Fibroblast of lung (primary cell): Measurements from ENCODE around the gene TBC1D22A. TPM values are rescaled to one million over a fixed set of nuclear protein-coding genes. Genes with fewer than 3 reads are reported as not detected.

ENCODE experiments used
- DNase-seq, 2 donors: peaks; one replicate each; pipeline versions ENCODE4 v3.0.0 to v3.0.0-alpha.2; 2010; ENCODE audit warnings: low read depth in 2 of 2
- H2AFZ ChIP-seq: 2 replicates; pipeline ENCODE4 v1.5.1; 2012; ENCODE audit warnings: low read length, control low read depth, inconsistent platforms
- H3K27ac ChIP-seq: 2 replicates; pipeline ENCODE4 v1.5.1; 2011; ENCODE audit warnings: low read length, control low read depth; ENCODE audit not compliant: insufficient read depth
- H3K27me3 ChIP-seq: 2 replicates; pipeline ENCODE4 v1.5.1; 2011; ENCODE audit warnings: mild to moderate bottlenecking, low read length; ENCODE audit not compliant: control insufficient read depth, insufficient read depth
- H3K36me3 ChIP-seq: 2 replicates; pipeline ENCODE4 v1.5.1; 2011; ENCODE audit warnings: low read length; ENCODE audit not compliant: control insufficient read depth, insufficient read depth
- H3K4me1 ChIP-seq: 2 replicates; pipeline ENCODE4 v1.5.1; 2011; ENCODE audit warnings: low read length; ENCODE audit not compliant: control insufficient read depth, insufficient read depth; ENCODE audit errors: extremely low read depth
- H3K4me2 ChIP-seq: 2 replicates; pipeline ENCODE4 v1.5.1; 2011; ENCODE audit warnings: low read length, control low read depth; ENCODE audit not compliant: insufficient read depth; ENCODE audit errors: extremely low read depth
- H3K4me3 ChIP-seq, 4 experiments: fragments of 200-600 bp in 1 of 4; sonication (generic) in 1 of 4; replicated peaks in 1 of 4; 2 replicates each; pipeline ENCODE4 v1.5.1; 2011 to 2016; ENCODE audit warnings: low read length in 4 of 4, low read depth in 3 of 4, mild to moderate bottlenecking in 3 of 4, control low read depth in 2 of 4, inconsistent platforms in 1 of 4, mixed read lengths in 1 of 4; ENCODE audit not compliant: insufficient read depth in 1 of 4; ENCODE audit errors: control extremely low read depth in 1 of 4
- H3K79me2 ChIP-seq: 2 replicates; pipeline ENCODE4 v1.5.1; 2012; ENCODE audit warnings: mild to moderate bottlenecking, low read length, inconsistent platforms; ENCODE audit not compliant: control insufficient read depth, insufficient read depth
- H3K9ac ChIP-seq: 2 replicates; pipeline ENCODE4 v1.5.1; 2011; ENCODE audit warnings: mild to moderate bottlenecking, low read length, control low read depth; ENCODE audit not compliant: insufficient read depth
- H3K9me3 ChIP-seq: 2 replicates; pipeline ENCODE4 v1.5.1; 2012; ENCODE audit warnings: low read depth, low read length; ENCODE audit not compliant: control insufficient read depth, insufficient read depth
- H4K20me1 ChIP-seq: 2 replicates; pipeline ENCODE4 v1.5.1; 2011; ENCODE audit warnings: low read length; ENCODE audit not compliant: control insufficient read depth, insufficient read depth; ENCODE audit errors: extremely low read depth
- EZH2 ChIP-seq: IDR thresholded peaks from 2 replicates; pipeline ENCODE4 v1.5.1; 2012; ENCODE audit warnings: low read length, control low read depth, mild to moderate bottlenecking; ENCODE audit errors: missing control alignments
- polyA plus RNA-seq, 2 donors: library from polyadenylated mRNA; depleted of rRNA in 1 of 2; stranded (reverse) in 1 of 2; unstranded in 1 of 2; fragments of >200 nt; gene quantifications; 2 replicates each; pipeline ENCODE4 v1.2.1, GENCODE V29; 2011 to 2012; ENCODE audit warnings: missing spikeins in 1 of 2
- total RNA-seq: library from RNA; depleted of rRNA; stranded (reverse); fragments of >200 nt; gene quantifications from 2 replicates; pipeline ENCODE4 v1.2.1, GENCODE V29; 2014
- TF ChIP-seq, protein P1 (sequence below), 2 donors: IDR thresholded peaks in 1 of 2; conservative IDR thresholded peaks in 1 of 2; 1 replicate in 1 of 2; 2 replicates in 1 of 2; pipeline ENCODE4 v1.5.1; 2011 to 2012; ENCODE audit warnings: low read length in 2 of 2, control low read depth in 1 of 2, inconsistent platforms in 1 of 2, low read depth in 1 of 2, mild to moderate bottlenecking in 1 of 2

Gene TBC1D22A
- total and polyA plus RNA-seq, 2 donors (not counting 1 experiment from before 2014, with no cell fraction given), result 11.6 to 17.6 TPM

DNA sequence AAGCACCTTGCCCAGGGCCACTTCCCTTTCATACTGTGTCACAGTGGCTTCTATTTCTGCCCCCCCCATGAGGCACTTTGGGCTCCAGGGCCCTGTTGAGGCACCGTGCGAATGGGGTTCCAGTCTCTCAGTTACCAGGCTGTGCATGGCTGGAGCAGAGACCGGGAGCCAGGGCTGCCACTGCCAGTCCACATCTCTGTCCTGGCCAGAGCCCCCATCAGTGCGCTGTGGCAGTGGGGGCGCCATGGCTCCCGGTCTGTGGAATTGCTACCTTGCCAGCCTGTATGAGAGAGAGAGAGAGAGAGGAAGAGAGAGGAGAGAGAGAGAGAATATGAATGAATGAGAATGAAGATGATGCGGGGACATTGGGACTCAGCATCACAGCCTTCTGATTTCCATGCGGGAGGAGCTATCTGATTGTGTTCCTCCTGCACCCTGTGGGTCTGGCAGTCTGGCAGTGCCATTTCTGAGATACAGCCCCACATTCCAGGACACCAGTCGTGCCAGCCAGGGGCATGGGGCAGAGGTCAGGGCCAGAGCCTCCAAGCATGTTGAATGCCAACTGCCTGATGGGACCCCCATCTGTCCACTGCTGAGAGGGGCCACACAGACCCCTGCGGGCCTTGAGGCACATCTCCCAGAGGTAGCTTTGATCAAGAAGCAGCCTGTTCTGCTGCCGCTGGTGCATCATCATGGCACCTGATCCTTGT, 279.8 kb downstream of the TBC1D22A start:
- Histone ChIP-seq H2AFZ (no peak overlapping the region), H4K20me1 (no peaks in the 10 kb centered on the region), H3K4me2 (no peak overlapping the region), H3K4me3 (no peak overlapping the region), H3K9me3 (no peaks in the 10 kb centered on the region), H3K4me1 (no peaks in the 10 kb centered on the region), H3K27ac (no peak overlapping the region), H3K9ac (no peak overlapping the region), H3K79me2 (no peaks in the 10 kb centered on the region), H3K27me3 (no peaks in the 10 kb centered on the region), H3K36me3 (no peaks in the 10 kb centered on the region)
- TF ChIP-seq, protein P1, sequence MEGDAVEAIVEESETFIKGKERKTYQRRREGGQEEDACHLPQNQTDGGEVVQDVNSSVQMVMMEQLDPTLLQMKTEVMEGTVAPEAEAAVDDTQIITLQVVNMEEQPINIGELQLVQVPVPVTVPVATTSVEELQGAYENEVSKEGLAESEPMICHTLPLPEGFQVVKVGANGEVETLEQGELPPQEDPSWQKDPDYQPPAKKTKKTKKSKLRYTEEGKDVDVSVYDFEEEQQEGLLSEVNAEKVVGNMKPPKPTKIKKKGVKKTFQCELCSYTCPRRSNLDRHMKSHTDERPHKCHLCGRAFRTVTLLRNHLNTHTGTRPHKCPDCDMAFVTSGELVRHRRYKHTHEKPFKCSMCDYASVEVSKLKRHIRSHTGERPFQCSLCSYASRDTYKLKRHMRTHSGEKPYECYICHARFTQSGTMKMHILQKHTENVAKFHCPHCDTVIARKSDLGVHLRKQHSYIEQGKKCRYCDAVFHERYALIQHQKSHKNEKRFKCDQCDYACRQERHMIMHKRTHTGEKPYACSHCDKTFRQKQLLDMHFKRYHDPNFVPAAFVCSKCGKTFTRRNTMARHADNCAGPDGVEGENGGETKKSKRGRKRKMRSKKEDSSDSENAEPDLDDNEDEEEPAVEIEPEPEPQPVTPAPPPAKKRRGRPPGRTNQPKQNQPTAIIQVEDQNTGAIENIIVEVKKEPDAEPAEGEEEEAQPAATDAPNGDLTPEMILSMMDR (conservative IDR thresholded peaks at IDR 0.05 in 1 of 2, IDR thresholded peaks at IDR 0.05 in 1 of 2; ENCODE audit: low read depth in 1 of 2, low read length in 2 of 2), result no peak
- no peak for TF ChIP-seq EZH2
- DNase-seq, result no peak

DNA sequence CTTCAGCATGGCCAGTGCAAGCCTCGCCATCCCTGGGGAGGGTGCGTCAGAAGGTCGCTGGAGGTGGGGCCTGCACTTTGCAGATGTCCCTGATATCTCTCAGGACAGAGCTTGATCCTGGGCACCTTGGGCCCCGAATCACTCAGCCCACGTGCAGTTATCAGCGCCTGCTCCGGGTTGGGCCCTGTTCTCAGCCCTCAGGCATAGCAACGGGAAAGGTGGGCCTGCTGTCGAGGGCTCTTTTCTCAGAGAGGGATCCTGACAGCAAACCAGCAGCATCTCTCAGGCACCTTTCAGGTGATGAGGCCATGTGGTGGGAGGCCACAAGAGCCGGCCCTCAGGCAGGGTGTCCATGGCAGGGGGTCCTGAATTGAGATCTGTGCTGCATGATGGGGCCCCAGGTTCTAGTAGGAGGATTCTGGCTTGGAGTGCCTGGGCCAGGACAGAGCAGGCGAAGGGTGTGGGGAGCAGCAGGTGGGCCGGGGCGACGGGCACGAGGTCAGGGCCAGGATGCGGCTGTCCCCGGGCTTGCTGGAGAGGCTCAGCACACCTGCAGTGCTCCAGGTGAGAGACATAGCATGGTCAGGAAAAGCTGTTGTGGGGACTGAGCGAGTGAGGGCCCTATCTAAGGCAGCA, 280.5 kb downstream of the TBC1D22A start:
- H2AFZ ChIP-seq, result no peak overlapping the region
- no peak overlapping the region for H3K9ac ChIP-seq
- DNase-seq, result no peak
- no peaks in the 10 kb centered on the region for H4K20me1 ChIP-seq
- no peaks in the 10 kb centered on the region for H3K79me2 ChIP-seq
- H3K27ac ChIP-seq, result no peak overlapping the region
- H3K9me3 ChIP-seq, result no peaks in the 10 kb centered on the region
- H3K4me2 ChIP-seq, result no peak overlapping the region
- H3K36me3 ChIP-seq, result no peaks in the 10 kb centered on the region
- no peaks in the 10 kb centered on the region for H3K27me3 ChIP-seq
- H3K4me3 ChIP-seq, result no peak overlapping the region
- no peak for TF ChIP-seq EZH2
- TF ChIP-seq, protein P1 (conservative IDR thresholded peaks at IDR 0.05 in 1 of 2, IDR thresholded peaks at IDR 0.05 in 1 of 2; ENCODE audit: low read depth in 1 of 2, low read length in 2 of 2), result no peak
- no peaks in the 10 kb centered on the region for H3K4me1 ChIP-seq

DNA sequence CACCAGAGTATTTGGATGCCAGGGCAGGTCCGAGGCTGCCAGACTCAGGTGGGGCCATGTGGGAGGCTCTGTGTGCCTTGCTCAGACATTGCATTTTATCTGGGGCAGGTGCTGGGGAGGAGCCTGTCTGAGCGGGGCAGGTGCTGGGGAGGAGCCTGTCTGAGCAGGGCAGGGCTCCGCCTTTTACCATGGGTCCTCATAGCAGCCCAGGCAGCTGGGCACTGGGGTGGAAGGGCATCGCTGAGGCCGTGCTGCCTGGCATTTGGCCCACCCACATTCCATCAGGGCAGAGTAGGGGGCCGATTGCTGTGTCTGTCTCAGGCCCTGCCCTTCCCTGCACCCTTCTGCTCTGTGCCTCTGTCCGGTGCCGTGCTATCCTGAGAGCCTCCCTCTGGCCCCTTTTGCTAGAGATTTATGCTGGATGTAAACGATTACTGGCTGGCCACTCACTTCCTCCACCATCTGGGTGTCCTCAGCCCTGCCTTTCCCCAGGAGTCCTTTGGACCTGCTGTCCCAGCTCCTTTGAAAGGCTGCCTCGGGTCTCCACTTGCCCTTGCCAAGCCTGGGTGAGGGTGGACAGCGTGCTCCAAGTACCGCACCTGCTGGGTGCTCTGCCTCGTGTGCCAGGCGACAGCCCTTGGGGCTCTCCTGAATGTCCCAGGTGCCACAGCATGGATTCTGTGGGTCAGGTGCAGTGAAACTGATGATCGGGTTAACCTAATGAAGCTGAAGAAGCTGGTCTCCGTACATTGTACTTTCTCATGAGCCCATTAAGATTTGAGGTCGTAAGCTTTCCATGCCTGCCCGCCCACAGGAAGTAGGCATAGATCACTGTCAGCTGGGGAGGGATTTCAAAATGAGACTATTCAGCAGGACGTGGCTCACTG, 281.6 kb downstream of the TBC1D22A start:
- Histone ChIP-seq H3K79me2 (no peaks in the 10 kb centered on the region), H3K4me2 (no peak overlapping the region), H2AFZ (no peak overlapping the region), H3K9me3 (no peaks in the 10 kb centered on the region), H3K27me3 (no peaks in the 10 kb centered on the region), H3K4me3 (no peak overlapping the region), H3K27ac (no peak overlapping the region), H3K36me3 (no peaks in the 10 kb centered on the region), H4K20me1 (no peaks in the 10 kb centered on the region), H3K9ac (no peak overlapping the region), H3K4me1 (no peaks in the 10 kb centered on the region)
- TF ChIP-seq, protein P1 (conservative IDR thresholded peaks at IDR 0.05 in 1 of 2, IDR thresholded peaks at IDR 0.05 in 1 of 2; ENCODE audit: low read depth in 1 of 2, low read length in 2 of 2), result no peak
- no peak for TF ChIP-seq EZH2
- DNase-seq, result peak; percentile 46 to 71
